Peyer's patch (tissue), 4 donors: Measurements from ENCODE around the gene NEURL1B. TPM values are rescaled to one million over a fixed set of nuclear protein-coding genes. Genes with fewer than 3 reads are reported as not detected.

ENCODE experiments used
- DNase-seq, 3 donors: peaks; one replicate each; pipeline ENCODE4 v3.0.0-alpha.2; 2017 to 2019
- H3K27ac ChIP-seq, 4 donors: fragments of 200-600 bp; sonication (generic); one replicate each; pipeline ENCODE4 v1.5.1; 2016 to 2019
- H3K27me3 ChIP-seq, 2 donors: fragments of 200-600 bp; sonication (generic); one replicate each; pipeline ENCODE4 v1.5.1; 2019
- H3K36me3 ChIP-seq, 3 donors: fragments of 200-600 bp; sonication (generic); one replicate each; pipeline ENCODE4 v1.5.1; 2016 to 2019
- H3K4me1 ChIP-seq, 4 donors: fragments of 200-600 bp; sonication (generic); one replicate each; pipeline ENCODE4 v1.5.1; 2016 to 2019
- H3K4me3 ChIP-seq, 4 donors: fragments of 200-600 bp; sonication (generic); 1 replicate in 3 of 4; 2 replicates in 1 of 4; pipeline ENCODE4 v1.5.1; 2016 to 2019; ENCODE audit warnings: mild to moderate bottlenecking in 1 of 4
- H3K9me3 ChIP-seq, 4 donors: fragments of 200-600 bp; sonication (generic); one replicate each; pipeline ENCODE4 v1.5.1; 2016 to 2019; ENCODE audit warnings: mild to moderate bottlenecking in 1 of 4
- POLR2A ChIP-seq, 2 donors: fragments of 450-650 bp; IDR thresholded peaks; one replicate each; pipeline ENCODE4 v1.5.1; 2017; ENCODE audit warnings: antibody characterized with exemption in 2 of 2, mild to moderate bottlenecking in 2 of 2, moderate library complexity in 2 of 2
- total RNA-seq, 4 donors: library from RNA; depleted of rRNA; stranded (reverse); fragments of >200 nt; gene quantifications; one replicate each; pipeline ENCODE4 v1.1.0, GENCODE V29; 2016
- TF ChIP-seq, protein P1 (sequence below), 6 experiments: fragments of 450-650 bp in 4 of 6; fragments of 200-600 bp in 2 of 6; sonication (generic) in 1 of 6; IDR thresholded peaks; one replicate each; pipeline ENCODE4 v1.5.1; 2017 to 2019; ENCODE audit warnings: antibody characterized with exemption in 6 of 6, mild to moderate bottlenecking in 3 of 6, moderate library complexity in 1 of 6

Gene NEURL1B
- total RNA-seq, 4 donors from 2014 or later, result 38.8 to 97.2 (median 81.0) TPM

DNA sequence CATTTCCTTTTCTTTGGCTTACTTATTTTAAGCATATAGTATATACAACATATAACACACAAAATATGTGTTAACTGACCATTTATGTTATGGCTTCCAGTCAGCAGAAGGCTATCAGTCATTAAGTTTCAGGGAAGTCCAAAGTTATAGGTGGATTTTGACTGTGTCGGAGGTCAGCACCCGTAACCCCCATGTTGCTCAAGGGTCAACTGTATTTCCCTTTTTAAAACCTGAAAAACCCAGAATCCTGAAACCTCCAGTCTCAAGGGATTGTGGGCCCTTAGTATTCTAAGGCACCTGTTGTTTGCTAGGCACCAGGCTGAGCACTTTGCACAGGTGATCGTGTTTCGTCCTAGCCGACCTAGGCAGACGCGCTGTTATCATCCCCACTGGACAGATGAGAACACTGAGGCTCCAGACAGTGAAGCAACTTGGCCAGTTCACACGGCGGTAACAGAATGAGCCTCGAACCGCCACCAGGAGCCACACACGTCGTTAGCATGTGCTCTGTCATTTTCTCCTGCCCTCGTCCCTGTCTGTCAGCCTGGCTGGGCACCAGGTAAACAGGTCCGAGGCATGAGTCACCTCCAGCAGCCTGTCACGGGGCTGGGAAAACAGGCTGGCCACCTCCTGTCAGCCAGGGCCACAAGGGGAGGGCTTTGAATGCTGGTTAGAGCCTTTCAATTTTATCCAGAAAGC, 90.1 kb downstream of the NEURL1B start:
- TF ChIP-seq, protein P1, sequence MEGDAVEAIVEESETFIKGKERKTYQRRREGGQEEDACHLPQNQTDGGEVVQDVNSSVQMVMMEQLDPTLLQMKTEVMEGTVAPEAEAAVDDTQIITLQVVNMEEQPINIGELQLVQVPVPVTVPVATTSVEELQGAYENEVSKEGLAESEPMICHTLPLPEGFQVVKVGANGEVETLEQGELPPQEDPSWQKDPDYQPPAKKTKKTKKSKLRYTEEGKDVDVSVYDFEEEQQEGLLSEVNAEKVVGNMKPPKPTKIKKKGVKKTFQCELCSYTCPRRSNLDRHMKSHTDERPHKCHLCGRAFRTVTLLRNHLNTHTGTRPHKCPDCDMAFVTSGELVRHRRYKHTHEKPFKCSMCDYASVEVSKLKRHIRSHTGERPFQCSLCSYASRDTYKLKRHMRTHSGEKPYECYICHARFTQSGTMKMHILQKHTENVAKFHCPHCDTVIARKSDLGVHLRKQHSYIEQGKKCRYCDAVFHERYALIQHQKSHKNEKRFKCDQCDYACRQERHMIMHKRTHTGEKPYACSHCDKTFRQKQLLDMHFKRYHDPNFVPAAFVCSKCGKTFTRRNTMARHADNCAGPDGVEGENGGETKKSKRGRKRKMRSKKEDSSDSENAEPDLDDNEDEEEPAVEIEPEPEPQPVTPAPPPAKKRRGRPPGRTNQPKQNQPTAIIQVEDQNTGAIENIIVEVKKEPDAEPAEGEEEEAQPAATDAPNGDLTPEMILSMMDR (IDR thresholded peaks at IDR 0.05), result peak in 1 of 6 experiments; percentile 2
- TF ChIP-seq POLR2A (IDR thresholded peaks at IDR 0.05), result no peak
- Histone ChIP-seq H3K4me1 (peaks cover 0 to 16% (median 0%) of the 10 kb centered on the region in 4 donors), H3K36me3 (no peaks in the 10 kb centered on the region), H3K9me3 (no peaks in the 10 kb centered on the region), H3K27ac (peak overlapping the region in 1 of 4 donors; percentile 4), H3K4me3 (no peak overlapping the region), H3K27me3 (no peaks in the 10 kb centered on the region)
- DNase-seq, result peak in 1 of 3 donors; percentile 63

DNA sequence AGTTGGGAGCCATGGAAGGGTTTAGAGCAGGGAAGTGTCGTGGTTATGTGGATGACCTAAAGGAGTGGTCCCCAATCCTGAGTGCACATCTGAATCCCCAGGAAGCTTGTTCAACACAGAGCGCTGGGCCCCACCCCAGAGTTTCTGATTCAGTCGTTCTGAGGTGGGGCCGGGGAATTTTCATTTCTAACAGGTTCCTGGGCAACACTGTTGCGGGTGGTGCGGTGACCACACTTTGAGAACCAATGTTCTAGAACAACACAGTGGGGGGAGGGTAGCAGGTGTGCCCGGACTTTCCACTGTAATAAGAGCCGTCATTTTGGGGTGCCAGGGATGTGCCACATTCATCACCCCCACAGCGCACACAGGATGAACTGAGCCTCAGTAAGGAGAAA, 90.6 kb downstream of the NEURL1B start:
- Histone ChIP-seq H3K9me3 (no peaks in the 10 kb centered on the region), H3K36me3 (no peaks in the 10 kb centered on the region), H3K27ac (peak overlapping the region in 1 of 4 donors; percentile 4), H3K4me1 (peaks cover 0 to 16% (median 0%) of the 10 kb centered on the region in 4 donors), H3K4me3 (no peak overlapping the region), H3K27me3 (no peaks in the 10 kb centered on the region)
- DNase-seq, result no peak
- TF ChIP-seq POLR2A (IDR thresholded peaks at IDR 0.05), result no peak
- TF ChIP-seq, protein P1 (IDR thresholded peaks at IDR 0.05), result no peak

DNA sequence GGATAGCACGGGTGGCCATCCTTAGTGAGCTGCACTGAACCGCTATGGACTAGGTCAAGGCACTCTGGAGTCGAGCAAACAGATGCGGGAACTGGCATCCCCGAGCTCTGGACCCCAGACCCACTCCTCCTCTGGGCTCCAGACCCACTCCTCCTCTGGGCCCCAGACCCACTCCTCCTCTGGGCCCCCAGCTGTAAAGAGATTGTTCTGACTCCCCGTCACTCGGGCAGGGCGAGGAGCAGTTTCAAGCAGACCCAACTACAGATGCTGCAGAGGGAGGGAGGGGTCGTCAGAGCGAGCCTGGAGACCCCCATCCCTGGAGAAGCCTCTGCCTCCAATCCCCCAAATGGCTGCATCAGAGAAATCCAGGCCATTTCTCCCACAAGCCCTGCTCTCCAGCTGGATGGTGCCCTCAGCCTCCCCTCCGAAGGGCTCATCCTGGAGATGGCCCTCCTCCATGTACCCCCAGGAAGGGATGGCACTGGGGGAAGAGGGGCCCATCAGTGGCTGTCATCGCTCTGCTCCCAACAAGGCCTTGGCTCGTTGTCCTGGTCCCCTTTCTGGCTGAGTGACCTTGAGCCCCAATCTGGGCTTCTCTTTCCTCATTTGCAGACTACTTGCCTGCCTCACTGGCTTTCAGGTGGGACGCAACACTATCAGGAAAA, 91.3 kb downstream of the NEURL1B start:
- peak overlapping the region; percentile 64 to 93 (median 84) for H3K27ac ChIP-seq
- no peaks in the 10 kb centered on the region for H3K27me3 ChIP-seq
- no peaks in the 10 kb centered on the region for H3K36me3 ChIP-seq
- H3K4me3 ChIP-seq, result no peak overlapping the region
- H3K9me3 ChIP-seq, result no peaks in the 10 kb centered on the region
- TF ChIP-seq POLR2A (IDR thresholded peaks at IDR 0.05), result no peak
- TF ChIP-seq, protein P1 (IDR thresholded peaks at IDR 0.05), result no peak
- DNase-seq, result no peak
- H3K4me1 ChIP-seq, result peaks cover 0 to 16% (median 0%) of the 10 kb centered on the region in 4 donors

DNA sequence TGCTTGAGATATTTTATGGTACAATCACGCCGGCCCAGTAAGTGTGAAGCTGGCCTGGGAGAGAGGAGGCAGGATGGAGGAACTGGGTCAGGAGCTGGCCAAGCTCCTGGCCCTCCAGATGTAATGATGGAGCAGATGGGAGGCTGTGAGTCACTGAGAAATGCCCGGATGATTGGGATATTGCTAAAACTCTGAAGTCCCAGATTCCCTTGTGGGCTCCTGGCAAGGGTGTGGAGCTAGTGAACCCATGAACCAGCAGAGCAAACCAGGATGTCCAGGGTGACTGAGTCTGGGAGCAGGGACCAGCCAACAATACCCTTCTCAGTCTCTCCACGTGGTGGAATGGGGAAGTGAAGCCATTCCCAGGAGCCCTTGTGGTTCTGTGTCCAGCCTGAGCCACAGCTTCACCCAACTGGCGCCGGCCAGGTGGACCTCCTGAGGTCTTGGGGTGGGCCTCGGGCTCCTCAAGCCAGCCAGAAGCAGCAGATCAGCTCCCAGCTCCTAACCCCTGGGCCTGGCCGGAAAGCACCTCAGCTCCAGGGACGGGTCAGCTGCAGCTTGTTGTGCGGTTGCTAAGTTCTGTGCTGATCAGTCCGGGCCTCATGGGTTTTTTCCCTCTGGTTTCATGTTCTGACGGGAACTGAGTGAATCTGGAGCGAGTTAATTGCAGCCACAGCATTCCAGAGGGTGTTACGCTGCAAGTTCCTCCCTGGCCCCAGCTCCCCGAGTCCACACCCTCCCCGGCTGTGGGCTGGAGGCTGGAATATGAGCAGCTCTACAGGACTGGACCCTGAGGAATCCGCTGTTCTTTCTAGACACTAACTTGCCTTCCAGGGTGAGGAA, 92.3 kb downstream of the NEURL1B start:
- Histone ChIP-seq H3K4me3 (no peak overlapping the region), H3K9me3 (no peaks in the 10 kb centered on the region), H3K27ac (peak overlapping the region; percentile 64 to 93 (median 84)), H3K36me3 (no peaks in the 10 kb centered on the region), H3K4me1 (peaks cover 0 to 16% (median 0%) of the 10 kb centered on the region in 4 donors), H3K27me3 (no peaks in the 10 kb centered on the region)
- TF ChIP-seq, protein P1 (IDR thresholded peaks at IDR 0.05), result peak in 1 of 6 experiments; percentile 6
- no peak for TF ChIP-seq POLR2A (IDR thresholded peaks at IDR 0.05)
- peak in 1 of 3 donors; percentile 80 for DNase-seq

DNA sequence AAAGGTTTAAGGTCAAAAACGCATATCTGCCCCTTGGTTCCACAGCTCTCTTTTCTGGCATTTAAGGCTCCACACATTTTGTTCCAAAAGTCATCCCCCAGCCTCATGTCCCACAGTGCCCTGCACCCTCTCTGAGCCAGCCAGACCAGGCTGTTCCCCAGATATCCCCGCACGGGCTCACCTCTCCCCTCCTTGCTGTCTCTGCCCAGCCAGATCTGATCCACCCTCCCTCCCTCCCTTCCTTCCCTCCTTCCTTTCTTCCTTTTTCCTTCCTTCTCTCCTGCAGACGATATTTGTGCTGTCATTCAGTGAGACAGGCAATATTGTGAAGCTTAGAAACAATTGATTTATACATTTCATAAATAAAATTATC, 92.9 kb downstream of the NEURL1B start:
- H3K27me3 ChIP-seq, result no peaks in the 10 kb centered on the region
- TF ChIP-seq, protein P1 (IDR thresholded peaks at IDR 0.05), result no peak
- no peak for TF ChIP-seq POLR2A (IDR thresholded peaks at IDR 0.05)
- peak overlapping the region; percentile 64 to 93 (median 84) for H3K27ac ChIP-seq
- peaks cover 0 to 16% (median 0%) of the 10 kb centered on the region in 4 donors for H3K4me1 ChIP-seq
- DNase-seq, result no peak
- H3K36me3 ChIP-seq, result no peaks in the 10 kb centered on the region
- H3K9me3 ChIP-seq, result no peaks in the 10 kb centered on the region
- no peak overlapping the region for H3K4me3 ChIP-seq
